Omental fat pad (tissue), 4 donors: Measurements from ENCODE around the gene GFRA1. TPM values are rescaled to one million over a fixed set of nuclear protein-coding genes. Genes with fewer than 3 reads are reported as not detected.

ENCODE experiments used
- ATAC-seq: fragments of 150-250 bp; one replicate; pipeline ENCODE4 v1.9.1; 2016; ENCODE audit warnings: mild to moderate bottlenecking, moderate library complexity; ENCODE audit not compliant: low FRiP score
- DNase-seq: peaks from one replicate; pipeline ENCODE4 v3.0.0-alpha.2; 2019; ENCODE audit warnings: low spot score
- CTCF ChIP-seq, 3 donors: fragments of 450-650 bp; IDR thresholded peaks; one replicate each; pipeline ENCODE4 v1.5.1; 2016 to 2017; ENCODE audit warnings: antibody characterized with exemption in 3 of 3, mild to moderate bottlenecking in 3 of 3, moderate library complexity in 2 of 3
- total RNA-seq, 4 donors: library from RNA; depleted of rRNA; stranded (reverse); fragments of >200 nt; gene quantifications; one replicate each; pipeline ENCODE4 v1.1.0, GENCODE V29; 2016

GFRA1 gene
- total RNA-seq, 4 donors from 2014 or later: 35.2 to 142 (median 61.8) TPM

- no peak for DNase-seq
- no peak for ATAC-seq
- TF ChIP-seq CTCF (IDR thresholded peaks at IDR 0.05): no peak
Observed at GRCh38 chr10:116109481-116109880, 163.5 kb downstream of the GFRA1 start.

- no peak for TF ChIP-seq CTCF (IDR thresholded peaks at IDR 0.05)
- ATAC-seq (no peak), DNase-seq (no peak)
Observed at GRCh38 chr10:116108095-116108494, 164.9 kb downstream of the GFRA1 start.

GRCh38 chr10:116106611-116107010 lies 166.4 kb downstream of the GFRA1 start:
- ATAC-seq (no peak), DNase-seq (no peak)
- no peak for TF ChIP-seq CTCF (IDR thresholded peaks at IDR 0.05)

GRCh38 chr10:116105264-116105663 lies 167.7 kb downstream of the GFRA1 start:
- TF ChIP-seq CTCF (IDR thresholded peaks at IDR 0.05): no peak
- DNase-seq (no peak), ATAC-seq (no peak)

- ATAC-seq (no peak), DNase-seq (no peak)
- no peak for TF ChIP-seq CTCF (IDR thresholded peaks at IDR 0.05)
Observed at GRCh38 chr10:116104210-116104932, 168.6 kb downstream of the GFRA1 start.

- no peak for TF ChIP-seq CTCF (IDR thresholded peaks at IDR 0.05)
- no peak for ATAC-seq
- no peak for DNase-seq
Observed at GRCh38 chr10:116103668-116104067, 169.3 kb downstream of the GFRA1 start.

- no peak for ATAC-seq
- TF ChIP-seq CTCF (IDR thresholded peaks at IDR 0.05): no peak
- DNase-seq: no peak
Observed at GRCh38 chr10:116101616-116102315, 171.2 kb downstream of the GFRA1 start.
